AG09309 (cell line): ENCODE data around the gene USP36.

Source experiments
- DNase-seq: peaks from one replicate; pipeline ENCODE4 v3.0.0-alpha.2; 2010; ENCODE audit warnings: low read depth
- H3K4me3 ChIP-seq: 2 replicates; pipeline ENCODE4 v1.5.1; 2011; ENCODE audit warnings: mild to moderate bottlenecking, low read depth, low read length, moderate library complexity; ENCODE audit not compliant: control insufficient read depth
- TF ChIP-seq, protein P1 (sequence below): IDR thresholded peaks from 2 replicates; pipeline ENCODE4 v1.5.1; 2011; ENCODE audit warnings: mild to moderate bottlenecking, low read depth, low read length, inconsistent platforms; ENCODE audit not compliant: insufficient read depth, control insufficient read depth; ENCODE audit errors: missing control alignments

USP36 gene

DNA sequence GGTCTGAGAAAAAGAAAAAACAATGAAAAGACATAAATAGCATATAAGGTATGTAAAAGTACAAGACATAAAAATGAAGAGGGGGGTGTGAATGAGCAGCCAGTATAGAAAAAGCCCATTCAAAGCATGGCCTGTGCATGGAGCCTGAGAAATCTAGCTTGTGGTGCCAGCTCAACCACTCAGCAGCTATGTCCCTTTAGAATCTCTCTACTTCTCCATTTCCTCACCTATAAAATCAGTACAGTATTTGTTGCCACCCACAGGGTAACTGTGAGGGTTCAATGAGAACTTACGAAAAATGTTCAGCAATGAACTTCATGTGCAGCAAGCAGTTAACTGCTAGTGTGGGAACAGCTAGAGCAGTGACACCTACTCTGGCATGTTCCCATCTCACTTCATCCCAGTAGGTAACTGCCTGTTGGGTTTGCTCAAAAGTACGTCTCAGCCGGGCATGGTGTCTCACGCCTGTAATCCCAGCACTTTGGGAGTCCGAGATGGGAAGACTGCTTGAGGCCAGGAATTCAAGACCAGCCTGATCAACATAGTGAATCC lies 73.8 kb downstream of the USP36 start:
- no peak for DNase-seq
- no peak overlapping the region for H3K4me3 ChIP-seq
- TF ChIP-seq, protein P1, sequence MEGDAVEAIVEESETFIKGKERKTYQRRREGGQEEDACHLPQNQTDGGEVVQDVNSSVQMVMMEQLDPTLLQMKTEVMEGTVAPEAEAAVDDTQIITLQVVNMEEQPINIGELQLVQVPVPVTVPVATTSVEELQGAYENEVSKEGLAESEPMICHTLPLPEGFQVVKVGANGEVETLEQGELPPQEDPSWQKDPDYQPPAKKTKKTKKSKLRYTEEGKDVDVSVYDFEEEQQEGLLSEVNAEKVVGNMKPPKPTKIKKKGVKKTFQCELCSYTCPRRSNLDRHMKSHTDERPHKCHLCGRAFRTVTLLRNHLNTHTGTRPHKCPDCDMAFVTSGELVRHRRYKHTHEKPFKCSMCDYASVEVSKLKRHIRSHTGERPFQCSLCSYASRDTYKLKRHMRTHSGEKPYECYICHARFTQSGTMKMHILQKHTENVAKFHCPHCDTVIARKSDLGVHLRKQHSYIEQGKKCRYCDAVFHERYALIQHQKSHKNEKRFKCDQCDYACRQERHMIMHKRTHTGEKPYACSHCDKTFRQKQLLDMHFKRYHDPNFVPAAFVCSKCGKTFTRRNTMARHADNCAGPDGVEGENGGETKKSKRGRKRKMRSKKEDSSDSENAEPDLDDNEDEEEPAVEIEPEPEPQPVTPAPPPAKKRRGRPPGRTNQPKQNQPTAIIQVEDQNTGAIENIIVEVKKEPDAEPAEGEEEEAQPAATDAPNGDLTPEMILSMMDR = no peak

DNA sequence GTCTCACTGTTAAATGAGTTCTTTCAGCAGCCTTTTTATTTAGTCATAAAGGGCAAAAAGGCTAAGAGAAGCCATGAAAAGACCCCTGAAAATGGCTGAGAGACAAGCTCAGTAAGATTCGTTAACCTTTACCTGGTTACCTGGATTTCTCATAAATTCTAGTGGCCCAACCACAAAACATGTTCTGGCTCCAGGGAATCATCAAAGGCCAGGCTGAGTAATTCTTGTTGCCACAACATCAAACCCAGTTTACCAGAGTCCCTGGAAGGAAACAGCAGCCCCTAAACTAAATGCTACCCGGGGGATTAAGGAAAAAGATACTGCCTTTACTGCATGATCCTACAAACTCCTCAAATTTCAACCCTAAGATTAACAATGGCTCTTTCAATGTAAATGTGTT lies 74.4 kb downstream of the USP36 start:
- no peak overlapping the region for H3K4me3 ChIP-seq
- TF ChIP-seq, protein P1 = no peak

DNA sequence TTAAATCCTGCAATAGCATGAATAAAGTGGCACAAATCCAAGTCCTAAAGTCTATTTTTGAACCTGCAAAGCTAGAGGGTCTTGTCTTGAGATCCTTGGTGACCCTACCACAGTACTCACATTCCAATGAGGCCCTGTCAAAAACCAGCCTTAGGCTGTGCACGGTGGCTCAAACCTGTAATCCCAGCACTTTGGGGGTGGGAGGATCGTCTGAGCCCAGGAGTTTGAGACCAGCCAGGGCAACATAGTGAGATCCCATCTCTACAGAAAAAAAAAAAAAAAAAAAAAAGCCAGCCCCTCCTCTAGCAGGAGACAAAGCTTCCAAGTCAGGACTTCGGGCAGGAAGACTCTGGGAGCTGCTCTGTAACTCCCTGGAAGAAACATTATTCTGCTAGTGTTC lies 74.8 kb downstream of the USP36 start:
- H3K4me3 ChIP-seq = no peak overlapping the region
- TF ChIP-seq, protein P1 = no peak
- no peak for DNase-seq

More for the DNA sequence above, 74.4 kb downstream of the USP36 start:
- DNase-seq = no peak

DNA sequence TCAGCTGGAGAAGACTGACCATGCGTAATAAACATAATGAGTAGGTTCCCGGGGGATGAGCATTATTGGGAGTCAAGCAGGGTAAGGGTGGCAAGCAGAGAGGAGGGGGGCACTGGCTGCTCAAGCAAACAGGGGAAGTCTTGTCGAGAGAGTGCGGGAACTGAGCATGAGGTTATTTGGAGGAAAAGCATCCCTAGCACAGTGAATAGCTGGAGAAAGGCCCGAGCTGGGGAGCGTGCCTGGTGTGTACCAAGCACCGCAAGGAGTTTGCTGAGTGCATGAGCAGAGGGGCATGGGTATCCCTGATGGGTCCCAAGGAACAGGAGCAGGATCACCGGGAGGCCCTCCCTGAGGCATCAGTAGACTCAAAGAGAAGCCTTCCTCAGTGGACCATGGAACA lies 75.7 kb downstream of the USP36 start:
- TF ChIP-seq, protein P1 = no peak
- DNase-seq = no peak
- H3K4me3 ChIP-seq = no peak overlapping the region

DNA sequence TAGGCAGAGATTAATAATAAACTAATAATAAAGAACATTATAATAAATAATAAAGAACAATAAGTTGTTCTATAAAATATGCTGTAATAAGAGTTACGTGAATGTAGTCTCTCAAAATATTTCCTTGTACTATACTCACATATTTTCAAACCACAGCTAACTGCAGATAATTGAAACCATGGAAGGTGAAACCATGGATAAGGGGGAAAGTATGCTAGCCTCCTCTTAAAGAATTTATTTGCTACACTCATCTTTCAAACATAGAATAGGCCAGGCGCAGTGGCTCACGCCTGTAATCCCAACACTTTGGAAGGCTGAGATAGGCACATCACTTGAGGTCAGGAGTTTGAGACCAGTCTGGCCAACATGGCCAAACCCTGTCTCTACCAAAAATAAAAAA lies 77.1 kb downstream of the USP36 start:
- DNase-seq = no peak
- H3K4me3 ChIP-seq = no peak overlapping the region
- TF ChIP-seq, protein P1 = no peak

DNA sequence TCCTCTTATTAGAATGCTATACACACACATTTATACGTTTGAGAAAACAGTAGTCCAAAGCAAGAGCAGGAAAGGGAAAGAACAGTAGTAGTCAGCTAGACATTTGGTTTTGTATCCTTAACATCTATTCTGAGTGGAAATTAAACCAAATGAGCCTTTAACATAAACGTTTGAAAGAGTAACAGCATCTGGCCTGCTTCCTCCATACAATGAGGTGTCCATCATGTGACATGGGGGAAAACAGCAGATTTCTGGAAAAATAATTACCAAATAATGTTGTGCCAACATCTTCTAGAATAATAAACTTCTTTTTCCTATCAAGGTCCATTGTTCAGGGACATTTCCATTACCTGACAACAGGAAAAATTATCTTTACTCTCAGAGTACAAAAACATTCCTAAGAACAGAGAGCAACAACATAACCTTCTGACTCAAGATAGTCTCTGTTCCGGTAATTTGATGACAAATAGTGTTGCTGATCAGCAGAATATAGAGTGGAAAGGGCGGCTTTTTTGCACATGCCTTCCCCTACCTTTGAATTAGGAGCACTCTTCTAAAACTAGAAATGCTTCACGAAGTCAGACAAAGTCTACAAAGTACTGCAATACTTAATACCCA lies 78.7 kb downstream of the USP36 start:
- TF ChIP-seq, protein P1 = no peak
- H3K4me3 ChIP-seq = no peak overlapping the region
- no peak for DNase-seq

DNA sequence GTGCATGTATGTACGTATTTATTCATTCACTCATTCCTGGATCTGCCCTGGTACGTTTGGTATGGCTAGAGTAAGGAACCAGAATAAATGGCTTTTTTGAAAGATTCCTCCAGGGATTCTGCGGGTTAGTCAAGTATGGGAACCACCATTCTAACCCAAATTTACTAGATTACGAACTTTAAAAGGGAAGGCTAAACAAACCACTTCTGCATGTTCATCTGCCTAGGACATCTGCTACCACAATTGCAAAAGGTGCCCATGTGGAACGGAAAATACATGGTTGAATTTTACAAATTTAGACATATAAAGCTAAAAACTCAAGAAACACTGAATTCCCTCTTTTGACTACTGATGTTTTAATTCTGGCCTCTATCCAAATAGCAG lies 80.7 kb downstream of the USP36 start:
- DNase-seq = no peak
- H3K4me3 ChIP-seq = no peak overlapping the region
- TF ChIP-seq, protein P1 = no peak
